Vagina (tissue), 2 donors: ENCODE results near the gene LHX6. TPM values are rescaled to one million over a fixed set of nuclear protein-coding genes. Genes with fewer than 3 reads are reported as not detected.

ENCODE experiments used
- DNase-seq, 2 donors: peaks; one replicate each; pipeline ENCODE4 v3.0.0-alpha.2; 2017; ENCODE audit errors: extremely low spot score in 2 of 2
- H3K27ac ChIP-seq: fragments of 200-600 bp; sonication (generic); one replicate; pipeline ENCODE4 v1.5.1; 2019
- H3K27me3 ChIP-seq: fragments of 200-600 bp; sonication (generic); one replicate; pipeline ENCODE4 v1.5.1; 2019
- H3K36me3 ChIP-seq, 2 donors: fragments of 200-600 bp; sonication (generic); one replicate each; pipeline ENCODE4 v1.5.1; 2017 to 2019
- H3K4me1 ChIP-seq: fragments of 200-600 bp; sonication (generic); one replicate; pipeline ENCODE4 v1.5.1; 2019
- H3K4me3 ChIP-seq, 2 donors: fragments of 200-600 bp; sonication (generic); 1 replicate in 1 of 2; 2 replicates in 1 of 2; pipeline ENCODE4 v1.5.1; 2016 to 2019
- H3K9me3 ChIP-seq: fragments of 200-600 bp; sonication (generic); one replicate; pipeline ENCODE4 v1.5.1; 2019
- POLR2A ChIP-seq, 2 donors: fragments of 450-650 bp; IDR thresholded peaks; one replicate each; pipeline ENCODE4 v1.6.1; 2017; ENCODE audit warnings: antibody characterized with exemption in 2 of 2, mild to moderate bottlenecking in 2 of 2, moderate library complexity in 2 of 2
- POLR2AphosphoS5 ChIP-seq, 2 donors: sonication (generic); formaldehyde crosslinking; IDR thresholded peaks; one replicate each; pipeline ENCODE4 v1.9.0; 2017; ENCODE audit warnings: antibody characterized with exemption in 2 of 2, mild to moderate bottlenecking in 2 of 2, low read depth in 1 of 2; ENCODE audit not compliant: insufficient read depth in 1 of 2
- intact Hi-C: fragments of 100-400 bp; cut with DNase I; formaldehyde crosslinking; loops from one replicate; pipeline ENCODE4 v1.15.1; 2023
- total RNA-seq: library from RNA; depleted of rRNA; stranded (reverse); fragments of >200 nt; gene quantifications from one replicate; pipeline ENCODE4 v1.2.3, GENCODE V29; 2016
- TF ChIP-seq, protein P1 (sequence below), 3 experiments: fragments of 450-650 bp in 2 of 3; fragments of 200-600 bp in 1 of 3; sonication (generic) in 1 of 3; IDR thresholded peaks; one replicate each; pipeline ENCODE4 v1.5.1; 2017 to 2019; ENCODE audit warnings: antibody characterized with exemption in 3 of 3, mild to moderate bottlenecking in 2 of 3, moderate library complexity in 2 of 3

Gene LHX6
- total RNA-seq, 1 donor from 2014 or later = 8.1 TPM

DNA sequence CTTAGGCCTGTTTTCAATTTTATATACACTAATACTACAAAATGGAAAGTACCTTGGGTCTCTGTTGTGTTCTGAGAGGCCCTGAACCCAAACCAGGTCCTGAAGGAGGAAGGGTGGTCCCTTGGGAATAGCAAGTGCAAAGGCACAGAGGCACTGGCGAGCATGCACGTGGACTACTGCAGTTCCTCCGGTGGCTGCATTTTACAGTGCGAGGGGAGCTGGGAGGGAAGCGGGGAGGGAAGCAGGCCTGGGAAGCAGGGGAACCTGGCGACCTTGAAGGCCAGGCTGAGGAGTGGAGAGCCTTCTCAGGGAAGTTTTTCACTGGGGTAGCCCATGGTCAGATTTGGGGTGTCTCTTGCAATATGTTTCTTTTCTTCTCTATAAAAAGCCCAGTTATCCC lies 35.1 kb downstream of the LHX6 start:
- intact Hi-C loops = no loop called here

GRCh38 chr9:122192914-122193525 lies 35.7 kb downstream of the LHX6 start:
- Histone ChIP-seq H3K27ac (no peak overlapping the region), H3K4me3 (no peak overlapping the region), H3K36me3 (no peaks in the 10 kb centered on the region), H3K27me3 (no peaks in the 10 kb centered on the region), H3K4me1 (no peaks in the 10 kb centered on the region), H3K9me3 (no peaks in the 10 kb centered on the region)
- TF ChIP-seq POLR2A (IDR thresholded peaks at IDR 0.05) (no peak), POLR2AphosphoS5 (IDR thresholded peaks at IDR 0.05; ENCODE audit: insufficient read depth in 1 of 2, low read depth in 1 of 2) (no peak)
- TF ChIP-seq, protein P1, sequence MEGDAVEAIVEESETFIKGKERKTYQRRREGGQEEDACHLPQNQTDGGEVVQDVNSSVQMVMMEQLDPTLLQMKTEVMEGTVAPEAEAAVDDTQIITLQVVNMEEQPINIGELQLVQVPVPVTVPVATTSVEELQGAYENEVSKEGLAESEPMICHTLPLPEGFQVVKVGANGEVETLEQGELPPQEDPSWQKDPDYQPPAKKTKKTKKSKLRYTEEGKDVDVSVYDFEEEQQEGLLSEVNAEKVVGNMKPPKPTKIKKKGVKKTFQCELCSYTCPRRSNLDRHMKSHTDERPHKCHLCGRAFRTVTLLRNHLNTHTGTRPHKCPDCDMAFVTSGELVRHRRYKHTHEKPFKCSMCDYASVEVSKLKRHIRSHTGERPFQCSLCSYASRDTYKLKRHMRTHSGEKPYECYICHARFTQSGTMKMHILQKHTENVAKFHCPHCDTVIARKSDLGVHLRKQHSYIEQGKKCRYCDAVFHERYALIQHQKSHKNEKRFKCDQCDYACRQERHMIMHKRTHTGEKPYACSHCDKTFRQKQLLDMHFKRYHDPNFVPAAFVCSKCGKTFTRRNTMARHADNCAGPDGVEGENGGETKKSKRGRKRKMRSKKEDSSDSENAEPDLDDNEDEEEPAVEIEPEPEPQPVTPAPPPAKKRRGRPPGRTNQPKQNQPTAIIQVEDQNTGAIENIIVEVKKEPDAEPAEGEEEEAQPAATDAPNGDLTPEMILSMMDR (IDR thresholded peaks at IDR 0.05) = no peak
- no peak for DNase-seq
- intact Hi-C loops = no loop called here

More for the DNA sequence above, 35.1 kb downstream of the LHX6 start:
- H3K4me3 ChIP-seq = no peak overlapping the region
- H3K27me3 ChIP-seq = no peaks in the 10 kb centered on the region
- no peaks in the 10 kb centered on the region for H3K9me3 ChIP-seq
- TF ChIP-seq, protein P1 (IDR thresholded peaks at IDR 0.05) = no peak
- TF ChIP-seq POLR2AphosphoS5 (IDR thresholded peaks at IDR 0.05; ENCODE audit: insufficient read depth in 1 of 2, low read depth in 1 of 2) (no peak), POLR2A (IDR thresholded peaks at IDR 0.05) (no peak)
- DNase-seq = no peak
- H3K4me1 ChIP-seq = no peaks in the 10 kb centered on the region
- H3K36me3 ChIP-seq = no peaks in the 10 kb centered on the region
- no peak overlapping the region for H3K27ac ChIP-seq

DNA sequence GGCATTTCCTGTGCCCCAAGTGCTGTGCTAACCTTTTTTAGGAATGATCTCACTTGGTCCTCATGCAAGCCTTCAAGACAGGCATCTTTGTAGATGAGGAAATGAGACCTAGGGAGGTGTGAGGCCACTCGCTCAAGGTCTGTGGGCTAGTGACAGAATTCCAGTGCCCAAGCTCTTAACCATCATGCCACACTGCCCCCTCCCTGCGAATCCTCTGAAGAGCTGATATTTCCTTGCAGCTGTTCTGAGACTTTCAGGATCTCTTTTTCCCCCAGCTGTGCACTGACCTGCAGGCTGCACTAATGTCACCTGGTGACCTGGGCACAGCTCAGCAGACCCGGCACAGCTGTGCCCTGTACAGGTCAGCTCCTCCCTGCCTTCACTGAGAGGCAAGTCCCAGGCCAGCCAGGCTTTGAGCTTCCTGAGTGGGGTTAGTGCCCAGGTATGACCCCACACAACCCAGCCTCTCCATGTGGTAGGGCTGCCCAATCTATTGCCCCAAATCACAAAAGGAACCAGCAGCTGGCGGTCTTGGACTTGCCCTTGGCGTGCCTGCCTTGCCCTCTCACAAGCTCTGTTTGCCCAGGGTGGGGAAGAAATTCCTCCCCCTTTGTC lies 36.4 kb downstream of the LHX6 start:
- H3K4me3 ChIP-seq = no peak overlapping the region
- intact Hi-C loops = no loop called here
- TF ChIP-seq POLR2AphosphoS5 (IDR thresholded peaks at IDR 0.05; ENCODE audit: insufficient read depth in 1 of 2, low read depth in 1 of 2) (no peak), POLR2A (IDR thresholded peaks at IDR 0.05) (no peak)
- TF ChIP-seq, protein P1 (IDR thresholded peaks at IDR 0.05) = no peak

GRCh38 chr9:122191584-122191983 lies 37.2 kb downstream of the LHX6 start:
- TF ChIP-seq POLR2AphosphoS5 (IDR thresholded peaks at IDR 0.05; ENCODE audit: insufficient read depth in 1 of 2, low read depth in 1 of 2) = no peak
- TF ChIP-seq, protein P1 (IDR thresholded peaks at IDR 0.05) = no peak
- TF ChIP-seq POLR2A (IDR thresholded peaks at IDR 0.05) = no peak
- Histone ChIP-seq H3K27me3 (no peaks in the 10 kb centered on the region), H3K36me3 (no peaks in the 10 kb centered on the region), H3K9me3 (no peaks in the 10 kb centered on the region), H3K27ac (no peak overlapping the region), H3K4me3 (no peak overlapping the region), H3K4me1 (no peaks in the 10 kb centered on the region)
- intact Hi-C loops = no loop called here
- DNase-seq = no peak

More for the DNA sequence above, 36.4 kb downstream of the LHX6 start:
- Histone ChIP-seq H3K27me3 (no peaks in the 10 kb centered on the region), H3K36me3 (no peaks in the 10 kb centered on the region), H3K4me1 (no peaks in the 10 kb centered on the region), H3K27ac (no peak overlapping the region), H3K9me3 (no peaks in the 10 kb centered on the region)
- DNase-seq = no peak
